A549 (cell line): Measurements from ENCODE around the gene SKA3. TPM values are rescaled to one million over a fixed set of nuclear protein-coding genes. Genes with fewer than 3 reads are reported as not detected.

ENCODE experiments used
- ATAC-seq, 2 experiments: fragments of 200-7000 bp in 1 of 2; fragments of >200 bp in 1 of 2; cut with Nextera tagmentation in 1 of 2; cut with Tn5 transposase in 1 of 2; 3 replicates each; pipeline versions ENCODE4 v1.8.0 to v1.9.1; 2018 to 2020; ENCODE audit warnings: mild to moderate bottlenecking in 1 of 2, moderate library complexity in 1 of 2
- CTCF ChIA-PET: fragments of 300-600 bp; sonication (Branson Sonifier 250); formaldehyde crosslinking; extraction: SDS; loops from one replicate; lab custom pipeline; 2021; ENCODE audit warnings: antibody characterized with exemption, inconsistent platforms; lab: Yijun Ruan, JAX
- POLR2A ChIA-PET: fragments of 350-600 bp; formaldehyde crosslinking; extraction: SDS; loops from one replicate; lab custom pipeline; 2021; ENCODE audit warnings: antibody characterized with exemption, inconsistent platforms; lab: Yijun Ruan, JAX
- DNase-seq, 2 experiments: peaks; one replicate each; pipeline versions ENCODE4 v3.0.0 to v3.0.0-alpha.2; 2011 to 2016; ENCODE audit warnings: low read depth in 1 of 2, low spot score in 1 of 2
- FAIRE-seq: peaks from 2 replicates; lab custom pipeline; 2011; peaks lifted over from hg19 to GRCh38; lab: Jason Lieb, UNC
- H3K27ac ChIP-seq, 2 experiments: fragments of >200 bp; sonication (Bioruptor Twin); formaldehyde crosslinking; 3 replicates each; pipeline ENCODE4 v1.5.1; 2016 to 2017
- H3K4me1 ChIP-seq: fragments of >200 bp; sonication (Bioruptor Twin); formaldehyde crosslinking; 3 replicates; pipeline ENCODE4 v1.6.1; 2016
- H3K4me2 ChIP-seq: fragments of >200 bp; sonication (Bioruptor Twin); formaldehyde crosslinking; 3 replicates; pipeline ENCODE4 v1.6.1; 2016
- H3K4me3 ChIP-seq: fragments of >200 bp; sonication (Bioruptor Twin); formaldehyde crosslinking; 3 replicates; pipeline ENCODE4 v1.5.1; 2016
- H3K9me3 ChIP-seq: fragments of >200 bp; sonication (Bioruptor Twin); formaldehyde crosslinking; 3 replicates; pipeline ENCODE4 v1.6.1; 2016
- BHLHE40 ChIP-seq: IDR thresholded peaks from 2 replicates; pipeline ENCODE4 v1.6.1; 2012; ENCODE audit warnings: low read depth, low read length, inconsistent platforms
- CBX2 ChIP-seq: fragments of 200-600 bp; sonication (generic); IDR thresholded peaks from 2 replicates; pipeline ENCODE4 v1.6.1; 2016; ENCODE audit warnings: low read depth, mild to moderate bottlenecking, borderline replicate concordance
- MAFK ChIP-seq: fragments of 450-650 bp; IDR thresholded peaks from 2 replicates; pipeline ENCODE4 v1.6.1; 2014; ENCODE audit not compliant: partially characterized antibody
- NR3C1 ChIP-seq: fragments of >200 bp; sonication (Bioruptor Twin); formaldehyde crosslinking; IDR thresholded peaks from 3 replicates; pipeline ENCODE4 v1.6.1; 2017
- RFX5 ChIP-seq: fragments of 450-650 bp; IDR thresholded peaks from 2 replicates; pipeline ENCODE4 v1.7.1; 2014; ENCODE audit warnings: antibody characterized with exemption, mild to moderate bottlenecking, moderate library complexity
- SREBF2 ChIP-seq: fragments of 450-650 bp; IDR thresholded peaks from 2 replicates; pipeline ENCODE4 v1.6.1; 2014; ENCODE audit warnings: mild to moderate bottlenecking, moderate library complexity
- TFCP2L1 ChIP-seq: fragments of 250-450 bp; sonication (Bioruptor Pico); IDR thresholded peaks from 2 replicates; pipeline ENCODE4 v1.5.0; 2021; ENCODE audit warnings: mild to moderate bottlenecking
- ZSCAN20 ChIP-seq: fragments of 250-450 bp; sonication (Bioruptor Pico); IDR thresholded peaks from 2 replicates; pipeline ENCODE4 v1.8.0; 2022; ENCODE audit warnings: mild to moderate bottlenecking, moderate library complexity
- WGBS: methylation state at CpG from one replicate; pipeline ENCODE4 v1.1.6; 2017; ENCODE audit errors: missing lambda C conversion rate; 5-methylcytosine and 5-hydroxymethylcytosine counted together
- polyA plus RNA-seq, 4 experiments: library from polyadenylated mRNA; depleted of rRNA in 3 of 4; stranded (reverse); fragments of >200 nt; fragmentation: RNase III in 1 of 4; extraction: RNeasy Plus Mini Kit Qiagen cat#74134 plus additional on column Dnase treatment in 1 of 4; gene quantifications; 2 replicates in 3 of 4; 3 replicates in 1 of 4; pipeline ENCODE4 v1.2.3, GENCODE V29; 2011 to 2017
- small RNA-seq, 6 experiments: library from RNA; depleted of rRNA; stranded (forward); fragments of <200 nt; gene quantifications; one replicate each; pipeline ENCODE3, GENCODE V24; 2012

The SKA3 gene
- polyA plus RNA-seq, 2 of the 4 experiments (the other 2 are of a cell fraction), result 13.5 to 19.2 TPM

- no peak for FAIRE-seq
- no peak for TF ChIP-seq ZSCAN20 (CRISPR knock-in tag)
- TF ChIP-seq TFCP2L1 (CRISPR knock-in tag), result no peak
- TF ChIP-seq RFX5, result no peak
- no peak for TF ChIP-seq BHLHE40
- TF ChIP-seq MAFK, result peak; percentile 27
- TF ChIP-seq SREBF2, result no peak
- no peak for TF ChIP-seq NR3C1
- no peak for TF ChIP-seq CBX2
- CTCF ChIA-PET, result no interaction called here
Measured at GRCh38 chr13:21104199-21105019, 71.9 kb downstream of the SKA3 start.

More at GRCh38 chr13:21104199-21105019, 71.9 kb downstream of the SKA3 start:
- Histone ChIP-seq H3K4me2 (no peak overlapping the region), H3K9me3 (no peaks in the 10 kb centered on the region), H3K27ac (no peak overlapping the region), H3K4me1 (no peaks in the 10 kb centered on the region), H3K4me3 (no peak overlapping the region)
- no peak for ATAC-seq
- POLR2A ChIA-PET, result no interaction called here
- no peak for DNase-seq
- WGBS, result 97% methylated on average over 35 of the region's 37 CpGs

Small RNA genes lying within 50 kb of the gene (small RNA-seq; reads per million reads assigned to genes)
- gene AL158032.1, result 0 reads per million in 6 experiments
- gene RF00086, result 0 to 3.4 (median 0) reads per million in 6 experiments
- gene RF02116, result 0 reads per million in 6 experiments

Other genes with a start within 250 kb of the SKA3 start
- gene LATS2, start 115.0 kb downstream of the SKA3 start, polyA plus RNA-seq (2011; rRNA removed), result 7.0 and 7.8 TPM in 2 replicates
- 7.7 to 7.9 TPM (median 7.8 TPM) in 3 replicates for gene LATS2, start 115.0 kb downstream of the SKA3 start, polyA plus RNA-seq (2017; fragmentation: RNase III; extraction: RNeasy Plus Mini Kit Qiagen cat#74134 plus additional on column Dnase treatment)
- gene SAP18, start 36.4 kb downstream of the SKA3 start, polyA plus RNA-seq (2011; rRNA removed), result 103 and 124 TPM in 2 replicates
- 67.9 to 77.6 TPM (median 72.2 TPM) in 3 replicates for gene SAP18, start 36.4 kb downstream of the SKA3 start, polyA plus RNA-seq (2017; fragmentation: RNase III; extraction: RNeasy Plus Mini Kit Qiagen cat#74134 plus additional on column Dnase treatment)
- gene MRPL57, start 106 bp upstream of the SKA3 start, polyA plus RNA-seq (2011; rRNA removed), result 19.2 and 23.0 TPM in 2 replicates
- 21.3 to 22.9 TPM (median 22.5 TPM) in 3 replicates for gene MRPL57, start 106 bp upstream of the SKA3 start, polyA plus RNA-seq (2017; fragmentation: RNase III; extraction: RNeasy Plus Mini Kit Qiagen cat#74134 plus additional on column Dnase treatment)